Fibroblast of the conjunctiva (primary cell): ENCODE measurements around the gene ARHGAP10.

Source experiments
- DNase-seq: peaks from one replicate; pipeline ENCODE4 v3.0.0-alpha.2; 2010; ENCODE audit warnings: low read depth

ARHGAP10 gene

GRCh38 chr4:147955827-147956558 lies 224.1 kb downstream of the ARHGAP10 start:
- no peak for DNase-seq

GRCh38 chr4:147957446-147957845 lies 225.6 kb downstream of the ARHGAP10 start:
- no peak for DNase-seq

- no peak for DNase-seq
Measured at GRCh38 chr4:147958057-147958456, 226.2 kb downstream of the ARHGAP10 start.

- DNase-seq = no peak
Measured at GRCh38 chr4:147958489-147959065, 226.7 kb downstream of the ARHGAP10 start.

GRCh38 chr4:147960971-147961370 lies 229.1 kb downstream of the ARHGAP10 start:
- no peak for DNase-seq

GRCh38 chr4:147963839-147964238 lies 232.0 kb downstream of the ARHGAP10 start:
- DNase-seq = no peak

GRCh38 chr4:147964266-147964880 lies 232.5 kb downstream of the ARHGAP10 start:
- DNase-seq = no peak

GRCh38 chr4:147965056-147965455 lies 233.2 kb downstream of the ARHGAP10 start:
- DNase-seq = no peak

GRCh38 chr4:147965873-147966272 lies 234.0 kb downstream of the ARHGAP10 start:
- DNase-seq = no peak

GRCh38 chr4:147968641-147969040 lies 236.8 kb downstream of the ARHGAP10 start:
- DNase-seq = no peak

GRCh38 chr4:147969573-147970385 lies 237.9 kb downstream of the ARHGAP10 start:
- no peak for DNase-seq

GRCh38 chr4:147971116-147971515 lies 239.2 kb downstream of the ARHGAP10 start:
- no peak for DNase-seq

GRCh38 chr4:147975325-147975724 lies 243.4 kb downstream of the ARHGAP10 start:
- peak; percentile 86 for DNase-seq

- no peak for DNase-seq
Measured at GRCh38 chr4:147975933-147976928, 244.3 kb downstream of the ARHGAP10 start.

GRCh38 chr4:147980586-147980985 lies 248.7 kb downstream of the ARHGAP10 start:
- DNase-seq = no peak

- DNase-seq = no peak
Measured at GRCh38 chr4:147981305-147981704, 249.4 kb downstream of the ARHGAP10 start.

GRCh38 chr4:147984065-147984777 lies 252.3 kb downstream of the ARHGAP10 start:
- DNase-seq = peak; percentile 23

- no peak for DNase-seq
Measured at GRCh38 chr4:147984778-147985138, 252.9 kb downstream of the ARHGAP10 start.

- no peak for DNase-seq
Measured at GRCh38 chr4:147985376-147985775, 253.5 kb downstream of the ARHGAP10 start.

- no peak for DNase-seq
Measured at GRCh38 chr4:147987252-147987651, 255.4 kb downstream of the ARHGAP10 start.
